Measurements from ENCODE around the gene MORN3.

DNA sequence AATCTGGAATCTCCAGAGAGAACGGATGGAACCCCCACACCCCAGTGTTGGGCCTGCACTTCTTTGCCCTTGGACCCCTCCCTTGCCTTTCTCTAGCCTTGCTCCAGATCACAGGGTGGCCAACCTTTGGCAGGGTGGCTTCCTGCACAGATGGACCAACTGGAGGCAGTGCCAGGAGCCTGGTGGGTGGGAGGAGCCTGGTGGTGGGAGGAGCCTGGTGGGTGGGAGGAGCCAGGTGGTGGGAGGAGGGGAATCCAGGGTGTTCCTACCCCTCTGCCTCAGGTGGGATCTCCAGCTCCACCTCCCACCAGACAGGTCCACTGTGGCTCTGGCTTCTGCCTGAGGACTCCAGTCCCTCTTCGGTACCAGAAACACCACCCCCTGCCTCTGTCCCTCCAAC is 58.1 kb downstream of the MORN3 start:
- TF ChIP-seq CTCF (IDR thresholded peaks at IDR 0.05) (no peak), POLR2AphosphoS5 (IDR thresholded peaks at IDR 0.05; ENCODE audit: low read depth, low read length) (no peak), REST (IDR thresholded peaks at IDR 0.05; ENCODE audit: insufficient read depth in 1 of 2, low read depth in 2 of 2, low read length in 1 of 2) (no peak)

Data from Panc1 (cell line).